ENCODE results near the gene MPP1.

The MPP1 gene

DNA sequence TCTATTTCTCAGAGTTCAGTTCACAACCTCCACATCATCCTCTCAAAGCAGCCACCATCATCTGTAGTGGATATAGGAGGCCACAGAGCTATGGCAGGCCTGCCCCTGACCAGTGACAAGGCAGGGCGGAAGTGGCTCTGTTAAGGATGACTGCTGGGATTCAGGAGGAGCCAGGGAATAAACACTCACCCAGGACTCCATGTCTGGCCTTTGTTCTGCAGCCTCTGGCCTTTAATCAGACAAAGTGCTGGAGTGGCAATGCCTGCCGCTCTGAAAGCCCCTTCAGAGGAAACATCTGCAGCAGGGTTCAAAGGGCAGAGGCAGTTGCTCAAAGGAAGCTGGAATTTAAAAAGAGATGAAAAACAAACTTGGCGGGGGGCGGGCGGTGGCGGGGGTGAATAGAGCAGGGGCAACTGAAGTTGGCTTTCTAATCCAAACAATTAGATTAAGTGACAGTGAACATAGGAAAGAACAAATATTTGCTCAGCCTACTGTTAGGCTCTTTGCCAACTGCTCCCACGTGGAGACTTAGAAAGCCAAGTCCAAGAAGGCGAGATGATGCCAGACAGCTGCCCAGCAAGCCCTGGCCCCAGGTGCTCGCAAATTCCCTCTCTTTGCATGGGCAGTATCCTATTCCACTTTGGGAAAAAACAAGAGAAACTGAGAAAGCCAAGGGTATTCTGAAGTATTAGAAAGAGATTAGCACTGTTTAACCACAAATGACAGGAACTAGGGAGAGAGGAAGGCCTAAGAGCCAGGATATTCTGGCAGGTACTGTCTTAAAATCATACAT lies 5.5 kb downstream of the MPP1 start:
- TF ChIP-seq TAF1 (IDR thresholded peaks at IDR 0.05; ENCODE audit: borderline replicate concordance, insufficient read depth, low read length) = no peak
- TF ChIP-seq POLR2AphosphoS5 (IDR thresholded peaks at IDR 0.05; ENCODE audit: low read depth, low read length) = no peak
- no peak for TF ChIP-seq FOXP2 (optimal IDR thresholded peaks at IDR 0.05; ENCODE audit: borderline replicate concordance, extremely low read depth, extremely low read length, insufficient read depth)
- TF ChIP-seq SIN3A (IDR thresholded peaks at IDR 0.05; ENCODE audit: borderline replicate concordance, insufficient read depth, low read length) = no peak
- TF ChIP-seq, protein P1, sequence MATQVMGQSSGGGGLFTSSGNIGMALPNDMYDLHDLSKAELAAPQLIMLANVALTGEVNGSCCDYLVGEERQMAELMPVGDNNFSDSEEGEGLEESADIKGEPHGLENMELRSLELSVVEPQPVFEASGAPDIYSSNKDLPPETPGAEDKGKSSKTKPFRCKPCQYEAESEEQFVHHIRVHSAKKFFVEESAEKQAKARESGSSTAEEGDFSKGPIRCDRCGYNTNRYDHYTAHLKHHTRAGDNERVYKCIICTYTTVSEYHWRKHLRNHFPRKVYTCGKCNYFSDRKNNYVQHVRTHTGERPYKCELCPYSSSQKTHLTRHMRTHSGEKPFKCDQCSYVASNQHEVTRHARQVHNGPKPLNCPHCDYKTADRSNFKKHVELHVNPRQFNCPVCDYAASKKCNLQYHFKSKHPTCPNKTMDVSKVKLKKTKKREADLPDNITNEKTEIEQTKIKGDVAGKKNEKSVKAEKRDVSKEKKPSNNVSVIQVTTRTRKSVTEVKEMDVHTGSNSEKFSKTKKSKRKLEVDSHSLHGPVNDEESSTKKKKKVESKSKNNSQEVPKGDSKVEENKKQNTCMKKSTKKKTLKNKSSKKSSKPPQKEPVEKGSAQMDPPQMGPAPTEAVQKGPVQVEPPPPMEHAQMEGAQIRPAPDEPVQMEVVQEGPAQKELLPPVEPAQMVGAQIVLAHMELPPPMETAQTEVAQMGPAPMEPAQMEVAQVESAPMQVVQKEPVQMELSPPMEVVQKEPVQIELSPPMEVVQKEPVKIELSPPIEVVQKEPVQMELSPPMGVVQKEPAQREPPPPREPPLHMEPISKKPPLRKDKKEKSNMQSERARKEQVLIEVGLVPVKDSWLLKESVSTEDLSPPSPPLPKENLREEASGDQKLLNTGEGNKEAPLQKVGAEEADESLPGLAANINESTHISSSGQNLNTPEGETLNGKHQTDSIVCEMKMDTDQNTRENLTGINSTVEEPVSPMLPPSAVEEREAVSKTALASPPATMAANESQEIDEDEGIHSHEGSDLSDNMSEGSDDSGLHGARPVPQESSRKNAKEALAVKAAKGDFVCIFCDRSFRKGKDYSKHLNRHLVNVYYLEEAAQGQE (IDR thresholded peaks at IDR 0.05; ENCODE audit: insufficient read depth in 1 of 2, low read depth in 2 of 2, low read length in 2 of 2) = no peak

DNA sequence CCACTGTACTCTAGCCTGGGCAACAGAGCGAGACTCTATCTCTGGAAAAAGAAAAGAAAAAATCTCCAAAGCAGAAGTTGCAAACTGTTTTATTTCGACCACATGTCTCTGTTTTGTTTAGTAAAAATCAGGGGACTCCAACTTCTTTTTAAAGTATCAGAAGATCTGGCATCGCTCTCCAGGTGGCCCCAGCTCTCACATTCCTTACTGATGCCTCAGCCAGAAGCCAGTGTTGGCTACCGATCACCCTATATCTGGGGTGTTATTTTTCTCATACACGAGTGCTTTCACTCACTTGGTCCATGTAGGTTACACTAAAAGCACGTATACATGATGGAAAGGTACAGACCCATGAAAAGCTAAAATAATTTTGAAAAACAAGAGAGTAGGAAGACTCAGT lies 8.3 kb downstream of the MPP1 start:
- no peak for TF ChIP-seq SIN3A (IDR thresholded peaks at IDR 0.05; ENCODE audit: borderline replicate concordance, insufficient read depth, low read length)

DNA sequence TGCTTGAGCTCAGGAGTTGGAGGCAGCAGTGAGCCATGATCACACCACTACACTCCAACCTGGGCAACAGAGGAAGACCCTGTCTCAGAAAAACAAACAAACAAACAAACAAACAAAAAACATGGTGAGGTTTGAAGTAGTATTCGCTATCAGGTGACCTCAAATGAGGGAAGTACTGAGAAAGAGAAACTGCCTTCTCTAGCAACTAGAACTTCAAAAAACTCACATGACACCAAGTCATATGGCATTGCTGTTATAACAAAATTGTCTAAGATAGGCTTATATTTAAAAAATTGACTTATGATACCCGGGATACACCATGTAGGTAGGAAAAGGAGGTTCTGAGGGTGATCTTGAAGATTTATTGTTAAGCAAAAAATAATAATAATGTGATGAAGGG lies 10.3 kb downstream of the MPP1 start:
- TF ChIP-seq SIN3A (IDR thresholded peaks at IDR 0.05; ENCODE audit: borderline replicate concordance, insufficient read depth, low read length) = no peak
- no peak for TF ChIP-seq POLR2AphosphoS5 (IDR thresholded peaks at IDR 0.05; ENCODE audit: low read depth, low read length)
- TF ChIP-seq TAF1 (IDR thresholded peaks at IDR 0.05; ENCODE audit: borderline replicate concordance, insufficient read depth, low read length) = no peak
- TF ChIP-seq FOXP2 (optimal IDR thresholded peaks at IDR 0.05; ENCODE audit: borderline replicate concordance, extremely low read depth, extremely low read length, insufficient read depth) = no peak
- TF ChIP-seq, protein P1 (IDR thresholded peaks at IDR 0.05; ENCODE audit: insufficient read depth in 1 of 2, low read depth in 2 of 2, low read length in 2 of 2) = no peak

DNA sequence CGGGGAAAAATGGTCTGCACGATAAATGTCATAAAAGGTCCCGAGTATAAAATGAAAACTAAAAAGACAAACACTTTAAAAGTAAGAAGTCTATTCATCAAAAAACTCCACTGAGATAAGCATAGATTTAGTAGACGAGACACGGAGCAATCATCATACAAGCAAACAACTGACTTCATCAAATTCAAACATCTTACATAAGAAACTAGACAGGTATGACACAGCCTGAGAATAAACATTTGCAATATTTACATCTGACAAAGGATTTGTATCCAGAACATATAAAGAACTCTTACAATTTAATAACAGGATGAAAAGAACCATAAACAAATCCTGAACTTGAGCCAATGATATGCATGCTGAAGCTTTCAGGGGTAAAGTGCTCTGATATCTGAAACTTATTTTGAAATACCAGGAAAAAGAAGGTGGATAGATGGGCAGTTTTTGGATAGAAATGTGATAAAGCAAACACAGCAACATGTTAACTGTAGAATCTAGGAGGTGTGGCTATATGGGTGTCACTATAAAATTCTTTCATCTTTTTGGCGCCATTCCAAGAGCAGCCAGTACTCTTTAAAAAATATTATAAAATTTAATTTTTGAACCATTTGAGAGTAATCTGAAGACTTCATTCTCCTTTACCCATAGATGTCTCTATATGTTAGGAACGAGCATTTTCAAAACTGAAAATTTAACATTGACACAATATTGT lies 12.0 kb downstream of the MPP1 start:
- TF ChIP-seq FOXP2 (optimal IDR thresholded peaks at IDR 0.05; ENCODE audit: borderline replicate concordance, extremely low read depth, extremely low read length, insufficient read depth) (no peak), POLR2AphosphoS5 (IDR thresholded peaks at IDR 0.05; ENCODE audit: low read depth, low read length) (no peak), TAF1 (IDR thresholded peaks at IDR 0.05; ENCODE audit: borderline replicate concordance, insufficient read depth, low read length) (no peak), SIN3A (IDR thresholded peaks at IDR 0.05; ENCODE audit: borderline replicate concordance, insufficient read depth, low read length) (no peak)
- TF ChIP-seq, protein P1 (IDR thresholded peaks at IDR 0.05; ENCODE audit: insufficient read depth in 1 of 2, low read depth in 2 of 2, low read length in 2 of 2) = no peak

DNA sequence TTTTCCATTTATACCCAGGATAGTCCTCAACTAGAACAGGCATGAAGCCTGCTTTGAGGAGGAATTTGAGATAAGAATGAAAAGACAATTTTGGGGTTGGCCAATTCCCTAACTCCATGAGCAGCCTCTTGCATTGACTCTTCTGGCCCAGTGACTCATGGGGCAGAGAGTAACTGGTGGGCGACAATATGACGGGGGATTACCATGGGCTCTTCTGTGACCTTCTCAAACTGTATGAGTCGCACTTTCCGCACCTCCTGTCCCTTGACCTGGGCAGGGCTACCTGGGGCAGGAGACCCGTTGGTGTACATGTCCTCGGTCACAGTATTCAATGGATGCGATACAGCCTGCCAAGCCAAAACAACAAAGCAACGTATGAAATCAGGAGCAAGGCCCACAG lies 13.3 kb downstream of the MPP1 start:
- no peak for TF ChIP-seq SIN3A (IDR thresholded peaks at IDR 0.05; ENCODE audit: borderline replicate concordance, insufficient read depth, low read length)
- TF ChIP-seq TAF1 (IDR thresholded peaks at IDR 0.05; ENCODE audit: borderline replicate concordance, insufficient read depth, low read length) = no peak
- no peak for TF ChIP-seq POLR2AphosphoS5 (IDR thresholded peaks at IDR 0.05; ENCODE audit: low read depth, low read length)
- TF ChIP-seq, protein P1 (IDR thresholded peaks at IDR 0.05; ENCODE audit: insufficient read depth in 1 of 2, low read depth in 2 of 2, low read length in 2 of 2) = no peak
- TF ChIP-seq FOXP2 (optimal IDR thresholded peaks at IDR 0.05; ENCODE audit: borderline replicate concordance, extremely low read depth, extremely low read length, insufficient read depth) = no peak

Data from PFSK-1 (cell line).